Skeletal muscle satellite cell (primary cell): ENCODE data around the gene CFAP46.

Experiments
- H3K27me3 ChIP-seq: 2 replicates; pipeline ENCODE4 v1.7.0; 2013; ENCODE audit warnings: low read length; ENCODE audit not compliant: control insufficient read depth, insufficient read depth
- H3K36me3 ChIP-seq: 2 replicates; pipeline ENCODE4 v1.7.0; 2013; ENCODE audit warnings: mild to moderate bottlenecking, control low read depth, low read length; ENCODE audit not compliant: insufficient read depth
- H3K4me1 ChIP-seq: 2 replicates; pipeline ENCODE4 v1.7.0; 2013; ENCODE audit warnings: low read length; ENCODE audit not compliant: control insufficient read depth, insufficient read depth
- H3K4me2 ChIP-seq: 2 replicates; pipeline ENCODE4 v1.7.0; 2013; ENCODE audit warnings: mild to moderate bottlenecking, low read length
- H3K4me3 ChIP-seq: 2 replicates; pipeline ENCODE4 v1.7.0; 2013; ENCODE audit warnings: low read length
- H3K9ac ChIP-seq: 2 replicates; pipeline ENCODE4 v1.7.0; 2013; ENCODE audit warnings: mild to moderate bottlenecking, low read depth, low read length, moderate library complexity
- H3K9me3 ChIP-seq: replicated peaks from 2 replicates; pipeline ENCODE4 v1.7.0; 2013; ENCODE audit warnings: mild to moderate bottlenecking, control low read depth, low read length

The CFAP46 gene

DNA sequence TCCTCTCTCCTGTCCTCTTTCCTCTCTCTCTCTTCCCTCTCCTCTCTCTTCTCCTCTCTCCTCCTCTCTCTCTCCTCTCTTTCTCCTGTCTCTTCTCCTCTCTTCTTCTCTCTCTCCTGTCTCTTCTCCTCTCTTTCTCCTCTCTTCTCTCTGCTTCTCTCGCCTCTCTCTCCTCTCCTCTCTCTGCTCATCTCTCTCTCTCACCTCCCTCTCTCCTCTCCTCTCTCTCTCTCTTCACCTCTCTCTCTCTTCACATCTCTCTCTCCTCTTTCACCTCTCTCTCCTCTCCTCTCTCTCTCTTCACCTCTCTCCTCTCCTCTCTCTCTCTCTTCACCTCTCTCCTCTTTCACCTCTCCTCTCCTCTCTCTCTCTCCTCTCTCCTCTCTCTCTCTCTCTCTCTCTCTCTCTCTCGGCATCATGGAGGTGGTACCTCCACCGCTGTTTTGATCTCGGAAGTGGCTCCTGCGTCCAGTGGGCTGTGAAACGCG lies 30.1 kb downstream of the CFAP46 start:
- Histone ChIP-seq H3K27me3 (peaks cover 23% of the 10 kb centered on the region), H3K9ac (no peak overlapping the region), H3K4me1 (peaks cover 6% of the 10 kb centered on the region), H3K36me3 (no peaks in the 10 kb centered on the region), H3K4me3 (no peak overlapping the region), H3K9me3 (no peaks in the 10 kb centered on the region), H3K4me2 (no peak overlapping the region)

DNA sequence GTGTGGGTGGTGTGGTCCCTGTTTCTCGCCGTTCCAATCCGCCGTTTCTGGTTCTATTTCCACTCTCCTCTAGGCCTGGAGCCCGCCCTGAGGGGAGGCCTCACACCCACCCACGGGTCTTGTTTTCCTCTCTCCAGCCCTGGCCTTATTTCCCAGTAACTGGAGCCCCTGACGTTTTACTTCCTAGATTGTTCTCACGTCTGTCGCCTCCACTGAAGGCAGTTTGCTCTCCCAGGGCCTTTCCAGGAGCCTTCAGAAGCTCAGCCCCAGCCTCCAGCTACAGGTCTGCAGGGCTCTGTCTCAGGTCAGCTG lies 30.6 kb downstream of the CFAP46 start:
- peaks cover 6% of the 10 kb centered on the region for H3K4me1 ChIP-seq
- H3K36me3 ChIP-seq = no peaks in the 10 kb centered on the region
- no peak overlapping the region for H3K9ac ChIP-seq
- no peak overlapping the region for H3K4me3 ChIP-seq
- peaks cover 22% of the 10 kb centered on the region for H3K27me3 ChIP-seq
- H3K4me2 ChIP-seq = no peak overlapping the region
- H3K9me3 ChIP-seq = no peaks in the 10 kb centered on the region

GRCh38 chr10:132910901-132911785 lies 31.2 kb downstream of the CFAP46 start:
- Histone ChIP-seq H3K36me3 (no peaks in the 10 kb centered on the region), H3K4me3 (no peak overlapping the region), H3K27me3 (peaks cover 21% of the 10 kb centered on the region), H3K4me1 (peaks cover 6% of the 10 kb centered on the region), H3K4me2 (no peak overlapping the region), H3K9ac (no peak overlapping the region), H3K9me3 (no peaks in the 10 kb centered on the region)

DNA sequence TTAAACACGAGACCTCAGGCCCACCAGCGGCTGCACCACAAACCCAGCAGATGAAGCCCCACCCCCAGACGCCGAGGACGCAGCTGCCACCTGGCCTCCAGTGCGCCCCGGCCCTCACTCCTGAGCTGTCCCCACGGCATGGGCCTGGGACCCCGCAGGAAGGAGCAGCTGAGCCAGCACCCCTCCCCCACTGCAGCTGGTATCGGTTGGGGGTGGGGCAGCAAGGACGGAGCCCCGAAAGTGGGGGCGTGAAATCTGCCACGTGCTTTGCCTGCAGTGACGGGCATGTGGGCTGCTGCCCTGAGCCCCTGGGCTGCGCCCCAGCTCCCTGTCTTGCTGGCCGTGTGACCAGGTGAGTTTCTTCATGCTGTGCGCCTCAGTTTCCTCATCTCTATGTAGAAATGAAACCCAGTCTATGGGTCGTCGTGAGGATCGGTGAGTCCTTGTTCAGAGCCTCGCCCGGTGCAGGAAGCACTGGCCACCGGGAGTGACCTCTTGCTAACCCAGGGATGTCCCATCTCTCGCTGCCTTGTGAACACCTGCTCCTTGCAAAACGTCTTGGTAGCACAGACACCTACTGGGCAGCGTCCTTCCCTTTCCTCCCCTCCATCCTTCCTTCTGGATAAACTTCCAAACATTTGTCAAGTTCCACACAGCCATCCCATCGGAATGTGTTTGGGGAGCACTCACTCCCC lies 32.0 kb downstream of the CFAP46 start:
- Histone ChIP-seq H3K27me3 (peaks cover 21% of the 10 kb centered on the region), H3K9ac (no peak overlapping the region), H3K4me2 (no peak overlapping the region), H3K4me3 (no peak overlapping the region), H3K36me3 (no peaks in the 10 kb centered on the region), H3K9me3 (no peaks in the 10 kb centered on the region), H3K4me1 (peaks cover 6% of the 10 kb centered on the region)

GRCh38 chr10:132909491-132910071 lies 32.8 kb downstream of the CFAP46 start:
- Histone ChIP-seq H3K36me3 (no peaks in the 10 kb centered on the region), H3K27me3 (peaks cover 22% of the 10 kb centered on the region), H3K4me2 (no peak overlapping the region), H3K4me1 (peaks cover 6% of the 10 kb centered on the region), H3K9ac (no peak overlapping the region), H3K9me3 (no peaks in the 10 kb centered on the region), H3K4me3 (no peak overlapping the region)

- H3K4me1 ChIP-seq = peaks cover 6% of the 10 kb centered on the region
- H3K9ac ChIP-seq = no peak overlapping the region
- peaks cover 24% of the 10 kb centered on the region for H3K27me3 ChIP-seq
- H3K9me3 ChIP-seq = no peaks in the 10 kb centered on the region
- no peak overlapping the region for H3K4me3 ChIP-seq
- H3K36me3 ChIP-seq = no peaks in the 10 kb centered on the region
- no peak overlapping the region for H3K4me2 ChIP-seq
These were observed 33.6 kb downstream of the CFAP46 start for GRCh38 chr10:132908621-132909295.

DNA sequence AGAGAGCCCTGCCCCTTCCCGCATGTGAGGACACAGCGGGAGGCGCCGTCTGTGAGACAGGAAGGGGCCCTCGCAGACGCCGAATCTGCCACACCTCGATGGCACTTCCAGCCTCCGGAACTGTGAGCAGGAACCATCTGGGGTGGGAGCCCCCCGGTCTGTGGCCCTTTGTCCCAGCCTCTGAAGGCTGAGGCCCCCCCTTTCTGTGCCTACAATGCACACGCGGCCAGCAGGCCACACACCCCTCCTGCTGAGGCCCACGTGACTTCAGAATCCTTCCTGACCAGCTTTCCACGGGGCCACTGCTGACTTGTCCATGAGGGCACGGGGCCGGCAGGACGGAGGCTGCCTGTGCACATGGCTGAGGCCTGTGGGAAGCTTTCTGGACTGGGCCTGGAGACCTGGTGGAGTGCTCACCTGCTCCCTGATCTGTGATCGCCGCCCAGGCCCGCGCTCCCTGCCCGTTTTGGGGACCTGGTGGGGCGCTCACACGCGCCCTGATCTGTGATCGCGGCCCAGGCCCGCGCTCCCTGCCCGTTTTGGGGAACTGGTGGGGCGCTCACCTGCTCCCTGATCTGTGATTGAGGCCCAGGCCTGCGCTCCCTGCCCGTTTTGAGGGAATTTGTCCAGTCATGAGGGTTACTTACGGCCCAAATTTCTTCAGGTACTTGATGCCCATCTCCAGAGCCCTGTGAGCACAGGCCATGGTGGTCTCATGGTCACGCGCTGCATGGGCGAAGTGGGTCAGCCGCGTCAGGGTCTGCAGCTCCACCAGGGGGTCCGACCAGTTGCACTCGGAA lies 34.3 kb downstream of the CFAP46 start:
- no peak overlapping the region for H3K4me3 ChIP-seq
- no peaks in the 10 kb centered on the region for H3K9me3 ChIP-seq
- H3K4me1 ChIP-seq = peaks cover 6% of the 10 kb centered on the region
- H3K36me3 ChIP-seq = no peaks in the 10 kb centered on the region
- no peak overlapping the region for H3K9ac ChIP-seq
- no peak overlapping the region for H3K4me2 ChIP-seq
- H3K27me3 ChIP-seq = peaks cover 24% of the 10 kb centered on the region

- H3K27me3 ChIP-seq = peaks cover 25% of the 10 kb centered on the region
- H3K4me3 ChIP-seq = no peak overlapping the region
- no peak overlapping the region for H3K4me2 ChIP-seq
- peaks cover 6% of the 10 kb centered on the region for H3K4me1 ChIP-seq
- no peak overlapping the region for H3K9ac ChIP-seq
- no peaks in the 10 kb centered on the region for H3K36me3 ChIP-seq
- no peaks in the 10 kb centered on the region for H3K9me3 ChIP-seq
These were observed 35.5 kb downstream of the CFAP46 start for GRCh38 chr10:132906836-132907235.

DNA sequence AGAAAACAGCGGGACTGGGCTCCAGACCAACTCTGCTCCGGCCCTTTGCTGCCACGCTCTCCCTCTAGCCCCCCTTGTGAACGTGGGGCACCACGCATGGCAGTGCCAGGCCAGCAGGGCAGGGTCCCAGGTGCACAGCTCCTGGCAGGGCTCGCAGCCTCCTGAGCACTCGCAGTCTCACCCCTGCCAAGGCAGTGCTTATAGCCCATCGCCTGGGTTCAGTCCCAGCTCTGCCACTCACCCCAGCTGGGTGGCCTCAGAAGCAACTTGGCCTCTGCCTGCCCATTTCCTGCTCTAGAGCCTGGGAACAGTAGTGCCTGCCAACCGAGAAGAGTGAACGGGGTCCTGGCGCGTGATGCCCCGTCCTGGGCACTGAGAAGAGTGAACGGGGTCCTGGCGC lies 36.3 kb downstream of the CFAP46 start:
- Histone ChIP-seq H3K9ac (no peak overlapping the region), H3K27me3 (peaks cover 23% of the 10 kb centered on the region), H3K9me3 (no peaks in the 10 kb centered on the region), H3K4me2 (no peak overlapping the region), H3K36me3 (no peaks in the 10 kb centered on the region), H3K4me3 (no peak overlapping the region), H3K4me1 (peaks cover 5% of the 10 kb centered on the region)

GRCh38 chr10:132905661-132906060 lies 36.7 kb downstream of the CFAP46 start:
- Histone ChIP-seq H3K27me3 (peaks cover 18% of the 10 kb centered on the region), H3K4me1 (peaks cover under 1% of the 10 kb centered on the region), H3K9me3 (no peaks in the 10 kb centered on the region), H3K36me3 (no peaks in the 10 kb centered on the region), H3K4me3 (no peak overlapping the region), H3K9ac (no peak overlapping the region), H3K4me2 (no peak overlapping the region)
